AG04449 (cell line): ENCODE measurements around the gene MMRN2.

Source experiments
- CTCF ChIA-PET: fragments of 350-600 bp; formaldehyde crosslinking; extraction: SDS; loops from one replicate; lab custom pipeline; 2021; ENCODE audit warnings: antibody characterized with exemption; lab: Yijun Ruan, JAX
- POLR2A ChIA-PET: fragments of 400-600, 350-600 bp; formaldehyde crosslinking; extraction: SDS; loops from one replicate; lab custom pipeline; 2020; ENCODE audit warnings: antibody characterized with exemption, inconsistent platforms; lab: Yijun Ruan, JAX
- DNase-seq: peaks from one replicate; pipeline ENCODE4 v3.0.0-alpha.2; 2010; ENCODE audit warnings: low read depth, low spot score
- H3K4me3 ChIP-seq: 2 replicates; pipeline ENCODE4 v1.5.1; 2011; ENCODE audit warnings: low read depth, mild to moderate bottlenecking, control low read depth, low read length
- CTCF ChIP-seq: IDR thresholded peaks from one replicate; pipeline ENCODE4 v1.5.1; 2011; ENCODE audit warnings: mild to moderate bottlenecking, moderate library complexity, low read length, control low read depth, inconsistent platforms; ENCODE audit not compliant: insufficient read depth; ENCODE audit errors: missing control alignments

The MMRN2 gene

GRCh38 chr10:86970162-86970981, 13.0 kb upstream of the MMRN2 start:
- CTCF ChIA-PET, result interaction anchor here (1.2 to 6.7 kb wide), 7 partner anchors 12 to 280 kb away, joined by 3 to 79 read pairs (median 8); partner anchors contain the start of genes MMRN2 and SNCG
- DNase-seq, result no peak
- POLR2A ChIA-PET, result interaction anchor here (0.8 to 1.3 kb wide), 3 partner anchors 10 to 16 kb away, joined by 3 to 4 read pairs (median 4); no protein-coding TSS in a partner anchor
- peak overlapping the region; percentile 65 for H3K4me3 ChIP-seq
- no peak for TF ChIP-seq CTCF

- POLR2A ChIA-PET, result no interaction called here
- CTCF ChIA-PET, result interaction anchor here (1.1 to 6.7 kb wide), 8 partner anchors 11 to 281 kb away, joined by 3 to 79 read pairs (median 6); partner anchors contain the start of genes MMRN2 and SNCG
- no peak for DNase-seq
- peak overlapping the region; percentile 65 for H3K4me3 ChIP-seq
- TF ChIP-seq CTCF, result no peak
Observed at GRCh38 chr10:86969421-86970041, 12.1 kb upstream of the MMRN2 start.

GRCh38 chr10:86968994-86969355, 11.6 kb upstream of the MMRN2 start:
- H3K4me3 ChIP-seq, result peak overlapping the region; percentile 40
- ChIA-PET CTCF (interaction anchor here (1.1 to 6.7 kb wide), 8 partner anchors 10 to 281 kb away, joined by 3 to 79 read pairs (median 6); partner anchors contain the start of genes MMRN2 and SNCG), POLR2A (no interaction called here)
- TF ChIP-seq CTCF, result no peak
- no peak for DNase-seq

GRCh38 chr10:86968271-86968993, 11.0 kb upstream of the MMRN2 start, which contains the start of gene ADIRF:
TSS of gene ADIRF (plus strand) at chr10:86968482. CDS start at chr10:86968545, 63 bp downstream.
- H3K4me3 ChIP-seq, result peak within 1 kb of the TSS; percentile 40
- no peak for TF ChIP-seq CTCF
- ChIA-PET POLR2A (no interaction called here), CTCF (interaction anchor here (0.7 to 6.7 kb wide), 11 partner anchors 10 to 280 kb away, joined by 3 to 79 read pairs (median 8); partner anchors contain the start of genes MMRN2 and SNCG)
- DNase-seq, result no peak

- ChIA-PET POLR2A (interaction anchor here (0.8 kb wide), 1 partner anchor 125 kb away, joined by 3 read pairs; no protein-coding TSS in a partner anchor), CTCF (interaction anchor here (0.7 to 6.7 kb wide), 10 partner anchors 9 to 279 kb away, joined by 3 to 79 read pairs (median 10); partner anchors contain the start of genes MMRN2 and SNCG)
- H3K4me3 ChIP-seq, result no peak overlapping the region
- no peak for TF ChIP-seq CTCF
- DNase-seq, result no peak
Observed at GRCh38 chr10:86967481-86967941, 10.1 kb upstream of the MMRN2 start.
